HG02798 (cell line): ENCODE measurements around the gene TUT1.

ENCODE experiments used
- ATAC-seq: cut with Tn5 transposase; IDR thresholded peaks from one replicate; pipeline ENCODE4 v1.9.1; 2021; ENCODE audit warnings: mild to moderate bottlenecking; ENCODE audit not compliant: unreplicated experiment, poor library complexity

Gene TUT1

DNA sequence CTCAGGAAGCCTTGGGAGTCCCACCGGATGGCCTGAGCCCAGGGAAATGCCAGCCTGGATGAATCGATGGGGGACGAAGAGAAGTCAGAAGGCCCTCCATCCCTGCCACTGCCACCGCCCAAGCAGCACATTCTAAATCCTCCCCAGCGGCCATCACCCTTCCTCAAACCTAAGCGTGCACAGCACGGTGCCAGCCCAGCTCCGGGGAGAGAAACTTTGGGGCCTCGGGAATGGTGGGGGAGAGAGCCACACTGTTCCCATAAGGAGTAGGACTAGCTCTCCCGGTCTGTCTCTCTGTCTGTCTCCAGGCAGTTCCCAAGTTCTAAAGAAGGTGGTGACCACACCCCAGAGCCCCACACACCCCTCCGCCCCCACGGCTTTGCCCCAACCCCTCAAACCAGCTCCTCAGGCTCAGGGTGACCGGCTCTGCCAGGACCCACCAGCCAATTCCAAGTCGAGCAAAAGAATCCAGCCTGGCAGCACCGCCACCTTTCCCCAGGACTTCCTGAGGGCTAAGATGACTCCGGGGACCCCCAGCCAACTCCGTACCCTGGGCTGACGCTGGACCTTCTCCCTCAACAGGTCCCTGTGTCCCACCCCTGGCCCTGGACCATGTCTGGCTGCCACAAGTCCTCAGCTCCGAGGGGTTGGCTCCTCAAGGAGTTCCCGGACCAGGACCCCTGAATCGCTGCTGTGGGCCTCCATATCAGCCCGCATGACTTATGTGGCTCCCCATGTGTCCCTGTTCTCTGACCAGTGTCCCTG lies 47.5 kb downstream of the TUT1 start:
- ATAC-seq = no peak

DNA sequence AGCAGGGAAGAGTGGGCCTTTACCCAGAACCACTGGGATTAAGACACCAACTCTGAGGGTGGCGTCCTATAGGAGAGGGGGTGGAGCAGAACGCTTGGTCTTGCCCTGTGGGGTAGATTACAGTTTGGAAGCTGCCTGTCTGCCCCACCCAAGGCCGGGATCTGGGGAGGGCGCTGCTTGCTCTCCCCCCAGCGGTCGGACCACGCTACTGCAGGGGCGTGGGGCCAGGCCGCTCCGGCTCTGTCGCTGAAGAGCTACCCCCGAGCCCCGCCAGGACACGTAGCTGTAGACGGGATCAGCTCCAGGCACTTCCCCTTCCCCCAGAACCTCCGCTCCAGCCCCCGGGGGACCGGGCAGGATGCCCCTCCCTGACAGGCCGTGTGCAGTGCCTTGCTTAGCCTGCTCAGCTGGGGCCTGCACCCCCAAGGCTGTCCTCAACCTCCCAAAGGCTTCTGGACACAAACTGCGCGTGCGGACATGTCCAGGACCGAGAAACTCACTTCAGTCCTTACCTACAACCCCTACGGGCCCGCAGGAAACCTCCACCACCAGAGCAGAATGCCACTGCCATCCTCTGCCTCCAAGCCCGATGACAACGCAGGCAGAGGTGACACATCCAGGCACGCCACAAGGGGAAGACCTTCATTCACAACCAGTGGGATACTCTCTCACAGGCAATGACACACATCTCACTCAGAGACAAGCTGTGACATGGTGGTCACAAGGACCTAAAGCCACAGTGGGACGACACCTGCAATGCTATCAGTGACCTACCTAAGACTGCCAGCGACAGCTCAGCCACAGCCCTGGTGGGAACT lies 48.4 kb downstream of the TUT1 start:
- ATAC-seq = peak; percentile 37

DNA sequence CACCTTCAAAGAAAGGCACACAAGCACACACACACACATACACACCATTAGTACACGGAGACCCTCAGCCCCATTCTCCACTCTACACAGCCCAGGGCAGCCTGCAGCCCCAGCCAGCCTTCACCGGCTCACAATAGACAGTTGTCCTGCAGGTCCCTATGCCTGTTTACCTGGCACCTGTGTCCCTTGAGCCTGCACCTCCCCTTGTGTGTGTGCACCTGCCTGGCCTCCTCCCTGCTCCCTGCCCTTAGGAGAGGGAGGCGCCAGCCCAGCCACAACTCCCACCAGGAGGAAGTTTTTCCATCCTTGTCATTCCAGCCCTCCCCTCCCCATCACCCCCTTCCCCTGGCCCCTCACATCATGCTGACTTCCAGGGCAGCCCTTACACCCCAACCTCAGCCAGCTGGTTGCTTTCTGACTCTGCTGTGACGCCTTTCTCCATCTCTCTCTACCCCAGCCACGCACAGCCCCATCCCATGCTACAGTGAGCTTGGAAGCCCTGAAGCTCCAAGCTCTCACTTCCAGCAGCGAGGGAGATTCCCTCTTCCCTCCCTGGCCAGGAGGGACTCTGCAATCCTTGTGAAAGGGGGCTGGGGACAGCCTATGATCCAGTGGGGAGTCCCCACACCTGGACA lies 49.1 kb downstream of the TUT1 start:
- no peak for ATAC-seq

DNA sequence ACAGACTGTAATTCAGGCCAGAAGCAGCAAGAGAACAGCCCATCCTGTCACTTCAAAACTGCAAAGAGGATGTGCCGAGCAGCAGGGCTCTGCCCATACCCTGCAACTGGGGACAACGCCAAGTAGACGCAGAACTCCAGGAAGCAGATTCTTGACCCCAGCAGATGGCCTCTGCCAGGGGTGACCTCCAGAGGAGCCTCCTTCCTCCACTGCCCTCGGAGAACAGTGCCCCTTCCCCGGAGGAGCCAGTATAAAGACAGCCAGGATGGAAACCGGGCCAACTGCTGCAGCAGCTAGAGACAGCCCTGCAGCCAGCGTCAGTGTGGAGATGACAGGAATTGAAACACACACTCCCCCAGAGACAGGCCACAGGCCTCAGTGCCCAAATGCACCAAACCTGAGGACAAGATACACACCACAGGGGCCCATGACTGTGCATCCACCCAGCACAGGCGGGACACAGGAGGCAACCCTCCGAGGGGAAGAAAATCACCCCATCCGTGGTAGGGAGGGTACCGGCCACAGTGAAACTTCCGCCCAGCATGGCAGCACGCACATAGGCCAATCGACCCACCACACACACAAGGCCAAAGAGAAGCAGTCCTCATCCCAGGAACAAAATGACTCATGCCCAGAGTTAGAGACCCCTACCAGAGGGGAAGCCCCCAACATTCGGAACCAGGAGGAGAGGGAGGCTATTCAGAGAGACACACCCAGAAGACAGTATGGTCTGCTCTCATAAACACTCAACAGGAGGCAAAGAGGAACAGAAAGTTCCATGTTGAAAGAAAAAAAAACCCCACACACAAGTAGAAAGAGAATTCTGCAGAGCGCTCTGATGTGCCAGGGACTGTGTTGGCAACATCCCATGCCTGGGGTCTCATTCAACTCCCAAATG lies 50.3 kb downstream of the TUT1 start:
- peak; percentile 36 for ATAC-seq

- ATAC-seq = no peak
These were observed 51.9 kb downstream of the TUT1 start for GRCh38 chr11:62539238-62539925.

DNA sequence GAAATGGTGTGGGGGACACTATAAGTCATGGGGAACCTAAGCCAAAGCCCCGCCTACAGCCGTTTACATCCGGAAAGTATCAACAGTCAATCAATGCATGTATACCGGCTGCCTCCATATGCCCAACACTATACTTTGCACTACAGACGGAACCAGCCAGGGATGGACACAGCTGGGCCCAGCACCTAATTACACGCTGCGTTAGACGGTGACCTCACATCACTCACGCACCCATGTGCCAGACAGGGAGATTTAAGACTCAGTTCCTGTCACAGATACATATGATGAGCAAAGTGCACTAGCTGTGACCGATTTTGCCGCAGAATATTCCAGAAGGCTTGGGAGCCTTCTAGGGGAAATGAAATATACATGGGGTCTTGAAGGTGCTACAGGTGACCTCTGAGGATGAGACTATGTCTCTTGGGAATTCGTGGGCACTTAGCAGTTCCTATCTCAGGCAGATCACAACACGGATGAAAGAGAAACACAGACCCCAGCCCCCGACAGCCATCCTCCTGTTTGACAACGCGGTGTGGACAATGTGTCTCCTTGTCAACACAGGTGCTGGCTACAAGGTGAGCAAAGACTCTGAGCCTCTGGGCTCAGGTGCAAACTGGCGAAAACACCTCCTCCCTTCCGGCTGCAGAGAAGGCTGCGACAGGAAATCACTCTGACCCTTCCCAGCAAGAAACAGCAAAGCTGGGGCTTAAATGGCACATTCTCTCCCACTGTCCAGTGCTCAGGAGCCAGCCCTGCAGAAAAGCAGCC lies 52.7 kb downstream of the TUT1 start:
- no peak for ATAC-seq

DNA sequence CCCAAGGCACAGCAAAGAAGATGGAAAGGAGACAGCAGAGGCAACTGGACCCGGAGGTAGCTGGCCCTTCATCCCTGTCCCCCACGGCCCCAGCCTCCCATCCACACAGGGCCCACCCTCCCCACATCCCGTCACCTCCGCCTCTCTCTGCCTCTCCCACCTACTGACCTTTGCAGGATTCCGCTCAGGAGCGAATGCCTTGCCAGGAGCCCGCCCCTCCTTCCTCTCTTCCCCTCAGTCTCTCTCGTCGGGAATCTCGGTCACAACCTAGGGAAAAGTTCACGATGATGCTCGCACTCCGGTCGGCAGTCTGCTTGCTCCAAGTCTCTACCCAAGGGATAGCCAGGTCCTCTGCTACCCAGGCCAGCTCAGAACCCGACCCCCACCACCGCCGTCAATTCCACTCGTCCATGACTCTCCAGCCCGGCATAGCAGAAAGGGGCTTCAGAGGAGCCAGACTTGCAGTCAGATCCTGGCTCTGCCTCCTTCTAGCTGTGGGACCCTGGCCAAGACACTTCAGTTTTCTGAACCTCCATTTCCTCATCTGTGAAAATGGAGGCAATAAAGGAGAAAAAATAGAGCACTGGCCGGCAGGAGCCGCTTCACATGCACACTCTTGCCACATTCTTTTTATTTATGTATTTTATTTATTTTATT lies 54.9 kb downstream of the TUT1 start:
- ATAC-seq = no peak

- ATAC-seq = no peak
These were observed 55.5 kb downstream of the TUT1 start for GRCh38 chr11:62535802-62536201.

DNA sequence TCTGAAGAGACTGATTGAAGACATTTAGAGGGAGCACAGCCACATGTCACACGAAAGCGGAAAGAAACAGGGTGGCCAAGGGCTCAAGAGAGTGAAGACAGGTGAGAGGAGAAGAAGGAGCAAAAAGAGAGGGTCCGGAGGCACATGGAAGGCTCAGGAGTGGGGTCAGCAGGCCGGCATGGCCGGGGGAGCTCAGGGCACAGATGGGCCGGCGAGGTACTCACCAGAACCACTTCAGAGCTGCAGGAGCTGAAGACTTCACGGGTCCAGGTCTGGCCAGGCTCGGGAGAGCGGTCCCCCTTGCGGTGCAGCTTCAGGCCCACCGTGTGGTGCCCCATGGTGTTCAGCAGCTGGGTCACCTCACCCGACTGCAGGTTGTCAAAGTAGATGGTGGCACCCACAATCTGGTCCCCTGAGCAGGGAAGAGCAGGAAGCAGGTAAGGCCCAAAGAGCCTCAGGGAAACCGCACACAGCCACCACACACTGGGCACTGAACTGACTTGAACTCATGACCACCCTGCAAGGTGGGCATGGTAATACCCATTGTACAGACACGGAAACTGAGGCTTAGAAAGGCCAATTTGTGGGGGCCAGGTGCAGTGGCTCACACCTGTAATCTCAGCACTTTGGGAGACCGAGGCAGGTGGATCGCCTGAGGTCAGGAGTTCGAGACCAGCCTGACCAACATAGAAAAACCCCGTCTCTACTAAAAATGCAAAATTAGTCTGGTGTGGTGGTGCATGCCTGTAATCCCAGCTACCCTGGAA lies 56.4 kb downstream of the TUT1 start:
- no peak for ATAC-seq

GRCh38 chr11:62532096-62532495 lies 59.2 kb downstream of the TUT1 start:
- ATAC-seq = no peak
